ENCODE measurements around the gene UBE2Q1. TPM values are rescaled to one million over a fixed set of nuclear protein-coding genes. Genes with fewer than 3 reads are reported as not detected.

Gene UBE2Q1
- total and polyA plus RNA-seq, 12 donors, result 15.7 to 102 (median 37.8) TPM

GRCh38 chr1:154547105-154547732, 11.2 kb downstream of the UBE2Q1 start:
- no peak for DNase-seq
- Histone ChIP-seq H3K36me3 (replicated peaks in 1 of 2) (peaks cover 0 to 34% of the 10 kb centered on the region in 2 donors), H3K27me3 (no peaks in the 10 kb centered on the region), H3K9me3 (replicated peaks in 1 of 3) (no peaks in the 10 kb centered on the region), H3K27ac (peak overlapping the region in 1 of 5 donors; percentile 66), H3K4me3 (no peak overlapping the region), H3K4me1 (replicated peaks in 1 of 2) (peaks cover 8 to 19% of the 10 kb centered on the region in 2 donors)
- no peak for TF ChIP-seq POLR2A (IDR thresholded peaks at IDR 0.05)
- TF ChIP-seq, protein P1, sequence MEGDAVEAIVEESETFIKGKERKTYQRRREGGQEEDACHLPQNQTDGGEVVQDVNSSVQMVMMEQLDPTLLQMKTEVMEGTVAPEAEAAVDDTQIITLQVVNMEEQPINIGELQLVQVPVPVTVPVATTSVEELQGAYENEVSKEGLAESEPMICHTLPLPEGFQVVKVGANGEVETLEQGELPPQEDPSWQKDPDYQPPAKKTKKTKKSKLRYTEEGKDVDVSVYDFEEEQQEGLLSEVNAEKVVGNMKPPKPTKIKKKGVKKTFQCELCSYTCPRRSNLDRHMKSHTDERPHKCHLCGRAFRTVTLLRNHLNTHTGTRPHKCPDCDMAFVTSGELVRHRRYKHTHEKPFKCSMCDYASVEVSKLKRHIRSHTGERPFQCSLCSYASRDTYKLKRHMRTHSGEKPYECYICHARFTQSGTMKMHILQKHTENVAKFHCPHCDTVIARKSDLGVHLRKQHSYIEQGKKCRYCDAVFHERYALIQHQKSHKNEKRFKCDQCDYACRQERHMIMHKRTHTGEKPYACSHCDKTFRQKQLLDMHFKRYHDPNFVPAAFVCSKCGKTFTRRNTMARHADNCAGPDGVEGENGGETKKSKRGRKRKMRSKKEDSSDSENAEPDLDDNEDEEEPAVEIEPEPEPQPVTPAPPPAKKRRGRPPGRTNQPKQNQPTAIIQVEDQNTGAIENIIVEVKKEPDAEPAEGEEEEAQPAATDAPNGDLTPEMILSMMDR (IDR thresholded peaks at IDR 0.05), result no peak
- intact Hi-C loops (cut with DNase I), result loop anchor here in 1 of 2 donors (5.0 kb wide), 1 partner anchor 60 kb away; no protein-coding TSS in a partner anchor
- 77 to 82% (median 79%) methylated on average over 11 of the region's 11 CpGs for WGBS, 4 donors

- Histone ChIP-seq H3K36me3 (replicated peaks in 1 of 2) (peaks cover 0 to 26% of the 10 kb centered on the region in 2 donors), H3K27me3 (no peaks in the 10 kb centered on the region), H3K4me1 (replicated peaks in 1 of 2) (peaks cover 8 to 19% of the 10 kb centered on the region in 2 donors), H3K9me3 (replicated peaks in 1 of 3) (no peaks in the 10 kb centered on the region), H3K4me3 (no peak overlapping the region), H3K27ac (peak overlapping the region in 1 of 5 donors; percentile 50)
- peak; percentile 63 to 82 (median 73) for DNase-seq
- no peak for TF ChIP-seq POLR2A (IDR thresholded peaks at IDR 0.05)
- TF ChIP-seq, protein P1 (IDR thresholded peaks at IDR 0.05), result peak; percentile 77 to 87 (median 82)
- intact Hi-C loops (cut with DNase I), result loop anchor here in 1 of 2 donors (5.0 kb wide), 1 partner anchor 59 kb away; no protein-coding TSS in a partner anchor
- 69 to 79% (median 71%) methylated on average over 13 of the region's 13 CpGs for WGBS, 4 donors
Observed at GRCh38 chr1:154546264-154547063, 12.0 kb downstream of the UBE2Q1 start.

GRCh38 chr1:154541231-154541630, 17.2 kb downstream of the UBE2Q1 start:
- no peak for TF ChIP-seq POLR2A (IDR thresholded peaks at IDR 0.05)
- TF ChIP-seq, protein P1 (IDR thresholded peaks at IDR 0.05), result no peak
- Histone ChIP-seq H3K4me3 (no peak overlapping the region), H3K36me3 (replicated peaks in 1 of 2) (no peaks in the 10 kb centered on the region), H3K27me3 (no peaks in the 10 kb centered on the region), H3K27ac (no peak overlapping the region), H3K4me1 (replicated peaks in 1 of 2) (no peaks in the 10 kb centered on the region), H3K9me3 (replicated peaks in 1 of 3) (no peaks in the 10 kb centered on the region)
- no peak for DNase-seq
- 75 to 88% (median 80%) methylated on average over 6 of the region's 6 CpGs for WGBS, 4 donors
- intact Hi-C loops (cut with DNase I), result no loop called here
